Measurements from ENCODE around the gene RSF1. TPM values are rescaled to one million over a fixed set of nuclear protein-coding genes. Genes with fewer than 3 reads are reported as not detected.

The RSF1 gene
- total RNA-seq, 1 experiment from 2014 or later = 79.8 TPM

- Mint-ChIP-seq H3K9me3 (peaks cover 8% of the 10 kb centered on the region; the same call in 1 of the 2 replicates), H3K4me3 (no peak overlapping the region), H3K27me3 (ENCODE audit: low read depth) (no peaks in the 10 kb centered on the region), H3K4me1 (peaks cover 33% of the 10 kb centered on the region), H3K36me3 (peaks cover 10% of the 10 kb centered on the region), H3K27ac (no peak overlapping the region; the same call in 1 of the 2 replicates)
- no peak for DNase-seq (ENCODE audit: low spot score)
- ChIA-PET POLR2A (no interaction called here), CTCF (no interaction called here)
- TF ChIP-seq MAX (CRISPR knock-in tag; IDR thresholded peaks at IDR 0.05) (no peak), SOX15 (CRISPR knock-in tag; IDR thresholded peaks at IDR 0.05) (no peak), ZBTB21 (CRISPR knock-in tag; IDR thresholded peaks at IDR 0.05; ENCODE audit: borderline replicate concordance) (no peak), JAZF1 (CRISPR knock-in tag; IDR thresholded peaks at IDR 0.05) (no peak), TP53 (CRISPR knock-in tag; IDR thresholded peaks at IDR 0.05) (no peak)
- no peak for ATAC-seq
Observed at GRCh38 chr11:77783025-77783424, 37.5 kb downstream of the RSF1 start.

DNA sequence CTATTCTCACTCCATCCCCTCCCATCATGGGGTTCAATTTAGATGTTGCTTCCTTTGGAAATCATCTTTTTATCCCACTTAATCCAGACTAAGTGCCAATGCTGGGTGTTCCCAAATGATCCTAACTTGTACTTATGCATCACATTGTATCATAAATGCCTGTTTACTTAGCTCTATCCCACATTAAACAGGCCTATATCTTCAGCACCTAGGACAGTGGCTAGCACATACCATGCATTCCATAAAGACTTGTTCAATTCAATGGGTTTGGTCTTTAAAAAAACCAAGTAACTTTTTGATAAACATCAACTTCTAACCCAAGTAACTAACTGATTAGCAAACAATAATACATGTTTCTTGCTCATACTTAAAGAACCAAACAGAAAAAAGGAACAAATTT, 40.6 kb downstream of the RSF1 start:
- Mint-ChIP-seq H3K27ac (peak overlapping the region; percentile 54; the same call in 1 of the 2 replicates), H3K36me3 (peaks cover 10% of the 10 kb centered on the region), H3K9me3 (peaks cover 8% of the 10 kb centered on the region; the same call in 1 of the 2 replicates), H3K4me1 (peaks cover 22% of the 10 kb centered on the region), H3K4me3 (no peak overlapping the region), H3K27me3 (ENCODE audit: low read depth) (no peaks in the 10 kb centered on the region)
- TF ChIP-seq TEAD4 (CRISPR knock-in tag; IDR thresholded peaks at IDR 0.05) (peak; percentile 93; the same call in 1 of the 2 replicates), TEAD1 (CRISPR knock-in tag; IDR thresholded peaks at IDR 0.05) (peak; percentile 93; the same call in 1 of the 2 replicates), ZNF138 (CRISPR knock-in tag; conservative IDR thresholded peaks at IDR 0.05) (no peak), ETV6 (CRISPR knock-in tag; IDR thresholded peaks at IDR 0.05) (0 out of 2 replicates have a peak, but pooled peaks have one; percentile 43), ATF1 (CRISPR knock-in tag; IDR thresholded peaks at IDR 0.05) (no peak), CREM (CRISPR knock-in tag; IDR thresholded peaks at IDR 0.05) (no peak)
- POLR2A ChIA-PET = no interaction called here
- CTCF ChIA-PET = interaction anchor here (2.2 kb wide), 1 partner anchor 9 kb away, joined by 11 read pairs; no protein-coding TSS in a partner anchor
- DNase-seq (ENCODE audit: low spot score) (no peak), ATAC-seq (no peak)

GRCh38 chr11:77778549-77778948, 42.0 kb downstream of the RSF1 start:
- Mint-ChIP-seq H3K4me3 (no peak overlapping the region), H3K27me3 (ENCODE audit: low read depth) (no peaks in the 10 kb centered on the region), H3K27ac (peak overlapping the region; percentile 18; the same call in 1 of the 2 replicates), H3K9me3 (peaks cover 8% of the 10 kb centered on the region; the same call in 1 of the 2 replicates), H3K4me1 (peaks cover 19% of the 10 kb centered on the region), H3K36me3 (peaks cover 10% of the 10 kb centered on the region)
- POLR2A ChIA-PET = no interaction called here
- DNase-seq (ENCODE audit: low spot score) (no peak), ATAC-seq (no peak)
- CTCF ChIA-PET = interaction anchor here (2.2 kb wide), 1 partner anchor 10 kb away, joined by 11 read pairs; no protein-coding TSS in a partner anchor
- no peak for TF ChIP-seq NR1H2 (CRISPR knock-in tag; IDR thresholded peaks at IDR 0.05)
- TF ChIP-seq, protein P1, sequence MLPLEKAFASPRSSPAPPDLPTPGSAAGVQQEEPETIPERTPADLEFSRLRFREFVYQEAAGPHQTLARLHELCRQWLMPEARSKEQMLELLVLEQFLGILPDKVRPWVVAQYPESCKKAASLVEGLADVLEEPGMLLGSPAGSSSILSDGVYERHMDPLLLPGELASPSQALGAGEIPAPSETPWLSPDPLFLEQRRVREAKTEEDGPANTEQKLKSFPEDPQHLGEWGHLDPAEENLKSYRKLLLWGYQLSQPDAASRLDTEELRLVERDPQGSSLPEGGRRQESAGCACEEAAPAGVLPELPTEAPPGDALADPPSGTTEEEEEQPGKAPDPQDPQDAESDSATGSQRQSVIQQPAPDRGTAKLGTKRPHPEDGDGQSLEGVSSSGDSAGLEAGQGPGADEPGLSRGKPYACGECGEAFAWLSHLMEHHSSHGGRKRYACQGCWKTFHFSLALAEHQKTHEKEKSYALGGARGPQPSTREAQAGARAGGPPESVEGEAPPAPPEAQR (CRISPR knock-in tag; IDR thresholded peaks at IDR 0.05) = no peak
- no peak for TF ChIP-seq TCF7 (CRISPR knock-in tag; IDR thresholded peaks at IDR 0.05; ENCODE audit: low read depth)
- TF ChIP-seq E2F1 (CRISPR knock-in tag; IDR thresholded peaks at IDR 0.05) = no peak
- TF ChIP-seq TP53 (CRISPR knock-in tag; IDR thresholded peaks at IDR 0.05) = no peak
- TF ChIP-seq ZBTB21 (CRISPR knock-in tag; IDR thresholded peaks at IDR 0.05; ENCODE audit: borderline replicate concordance) = no peak
- TF ChIP-seq, protein P2, sequence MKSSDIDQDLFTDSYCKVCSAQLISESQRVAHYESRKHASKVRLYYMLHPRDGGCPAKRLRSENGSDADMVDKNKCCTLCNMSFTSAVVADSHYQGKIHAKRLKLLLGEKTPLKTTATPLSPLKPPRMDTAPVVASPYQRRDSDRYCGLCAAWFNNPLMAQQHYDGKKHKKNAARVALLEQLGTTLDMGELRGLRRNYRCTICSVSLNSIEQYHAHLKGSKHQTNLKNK (CRISPR knock-in tag; IDR thresholded peaks at IDR 0.05) = no peak
- TF ChIP-seq NFE2L1 (CRISPR knock-in tag; IDR thresholded peaks at IDR 0.05) = no peak
- no peak for TF ChIP-seq ZNF416 (CRISPR knock-in tag; IDR thresholded peaks at IDR 0.05)

Data from WTC11 (cell line).